ENCODE results near the gene NUP210L.
"Not testable (repeated sequence)": the region's sequence is repeated elsewhere in the genome, so short reads cannot be mapped to it uniquely, and the experiment has no call there.

NUP210L gene

GRCh38 chr1:154014154-154014907 is 140.5 kb downstream of the NUP210L start:
- no peak for FAIRE-seq
- TF ChIP-seq POLR2A (IDR thresholded peaks at IDR 0.05; ENCODE audit: low read depth, low read length): no peak
- DNase-seq (ENCODE audit: insufficient read length, low spot score): no peak

GRCh38 chr1:154012543-154012942 is 142.3 kb downstream of the NUP210L start:
- DNase-seq (ENCODE audit: insufficient read length, low spot score); FAIRE-seq: not testable (repeated sequence)

- TF ChIP-seq POLR2A (IDR thresholded peaks at IDR 0.05; ENCODE audit: low read depth, low read length): no peak
- DNase-seq (ENCODE audit: insufficient read length, low spot score): no peak
- FAIRE-seq: no peak
These were observed 142.7 kb downstream of the NUP210L start for GRCh38 chr1:154012129-154012528.

GRCh38 chr1:154006136-154006535 is 148.7 kb downstream of the NUP210L start:
- no peak for FAIRE-seq
- DNase-seq (ENCODE audit: insufficient read length, low spot score): no peak
- TF ChIP-seq POLR2A (IDR thresholded peaks at IDR 0.05; ENCODE audit: low read depth, low read length): no peak

GRCh38 chr1:154000420-154000819 is 154.5 kb downstream of the NUP210L start:
- TF ChIP-seq POLR2A (IDR thresholded peaks at IDR 0.05; ENCODE audit: low read depth, low read length): no peak
- DNase-seq (ENCODE audit: insufficient read length, low spot score) (no peak), FAIRE-seq (no peak)

GRCh38 chr1:153996882-153997281 is 158.0 kb downstream of the NUP210L start:
- FAIRE-seq; DNase-seq (ENCODE audit: insufficient read length, low spot score): not testable (repeated sequence)

- DNase-seq (ENCODE audit: insufficient read length, low spot score) (no peak), FAIRE-seq (no peak)
- no peak for TF ChIP-seq POLR2A (IDR thresholded peaks at IDR 0.05; ENCODE audit: low read depth, low read length)
These were observed 159.2 kb downstream of the NUP210L start for GRCh38 chr1:153995640-153996039.

GRCh38 chr1:153995202-153995601 is 159.7 kb downstream of the NUP210L start:
- DNase-seq (ENCODE audit: insufficient read length, low spot score) (no peak), FAIRE-seq (no peak)
- TF ChIP-seq POLR2A (IDR thresholded peaks at IDR 0.05; ENCODE audit: low read depth, low read length): no peak

- FAIRE-seq: no peak
- DNase-seq (ENCODE audit: insufficient read length, low spot score): no peak
- no peak for TF ChIP-seq POLR2A (IDR thresholded peaks at IDR 0.05; ENCODE audit: low read depth, low read length)
These were observed 163.1 kb downstream of the NUP210L start for GRCh38 chr1:153991806-153992205.

- no peak for TF ChIP-seq POLR2A (IDR thresholded peaks at IDR 0.05; ENCODE audit: low read depth, low read length)
- FAIRE-seq (no peak), DNase-seq (ENCODE audit: insufficient read length, low spot score) (no peak)
These were observed 163.7 kb downstream of the NUP210L start for GRCh38 chr1:153991151-153991630.

- peak; percentile 99 for TF ChIP-seq POLR2A (IDR thresholded peaks at IDR 0.05; ENCODE audit: low read depth, low read length)
- DNase-seq (ENCODE audit: insufficient read length, low spot score): peak; percentile 72
- FAIRE-seq: peak; percentile 60
These were observed 164.3 kb downstream of the NUP210L start, which contains the start of gene RPS27 for GRCh38 chr1:153990468-153991150. Gene RPS27, plus strand, starts transcription at chr1:153990762. Its CDS starts 35 bp downstream, at chr1:153990797.

GRCh38 chr1:153987621-153988020 is 167.3 kb downstream of the NUP210L start:
- TF ChIP-seq POLR2A (IDR thresholded peaks at IDR 0.05; ENCODE audit: low read depth, low read length): no peak
- FAIRE-seq (no peak), DNase-seq (ENCODE audit: insufficient read length, low spot score) (no peak)

GRCh38 chr1:153985941-153986761 is 168.7 kb downstream of the NUP210L start, which contains the start of gene RAB13:
Gene RAB13, minus strand, starts transcription at chr1:153986339. Its CDS starts 103 bp downstream, at chr1:153986236.
- 0 out of 2 replicates have a peak, but pooled peaks have one; percentile 51 for TF ChIP-seq POLR2A (IDR thresholded peaks at IDR 0.05; ENCODE audit: low read depth, low read length)
- peak; percentile 77 for DNase-seq (ENCODE audit: insufficient read length, low spot score)
- no peak for FAIRE-seq

Measured in H54 (cell line).